Parathyroid adenoma (tissue), 2 donors: ENCODE measurements around the gene PNMA5.
A peak's percentile ranks its signal among the peaks of the same experiment; 100 is the strongest.
"Not testable (repeated sequence)": the region's sequence is repeated elsewhere in the genome, so short reads cannot be mapped to it uniquely, and the experiment has no call there.

ENCODE experiments used
- H2AFZ ChIP-seq: fragments of 300-600 bp; sonication (generic); one replicate; pipeline ENCODE4 v1.7.0; 2017; ENCODE audit warnings: antibody characterized with exemption, mild to moderate bottlenecking
- H3K27ac ChIP-seq: fragments of 300-600 bp; sonication (generic); one replicate; pipeline ENCODE4 v1.7.0; 2017
- H3K27me3 ChIP-seq: fragments of 300-600 bp; sonication (generic); one replicate; pipeline ENCODE4 v1.7.0; 2017; ENCODE audit warnings: low read length; ENCODE audit not compliant: control insufficient read depth, insufficient read depth
- H3K36me3 ChIP-seq: fragments of 300-600 bp; sonication (generic); one replicate; pipeline ENCODE4 v1.7.0; 2017; ENCODE audit warnings: low read length; ENCODE audit not compliant: control insufficient read depth, insufficient read depth
- H3K4me1 ChIP-seq: fragments of 300-600 bp; sonication (generic); one replicate; pipeline ENCODE4 v1.7.0; 2017; ENCODE audit warnings: control low read depth
- H3K4me2 ChIP-seq: fragments of 300-600 bp; sonication (generic); one replicate; pipeline ENCODE4 v1.7.0; 2017; ENCODE audit warnings: low read length
- H3K4me3 ChIP-seq: fragments of 300-600 bp; sonication (generic); one replicate; pipeline ENCODE4 v1.7.0; 2017; ENCODE audit warnings: low read depth, low read length
- H3K79me2 ChIP-seq: fragments of 300-600 bp; sonication (generic); one replicate; pipeline ENCODE4 v1.7.0; 2017; ENCODE audit warnings: control low read depth
- H3K9ac ChIP-seq: fragments of 300-600 bp; sonication (generic); one replicate; pipeline ENCODE4 v1.7.0; 2017; ENCODE audit warnings: mild to moderate bottlenecking
- H3K9me3 ChIP-seq: fragments of 300-600 bp; sonication (generic); one replicate; pipeline ENCODE4 v1.7.0; 2017; ENCODE audit warnings: low read length; ENCODE audit not compliant: control insufficient read depth
- TF ChIP-seq, protein P1 (sequence below): fragments of 300-600 bp; sonication (generic); IDR thresholded peaks from one replicate; pipeline ENCODE4 v1.7.0; 2017; ENCODE audit warnings: antibody characterized with exemption, mild to moderate bottlenecking
- donor health status: primary hyperparathyroidism.

The PNMA5 gene

GRCh38 chrX:152993933-152994332 lies at the start of gene PNMA5:
Gene PNMA5, minus strand, starts transcription at chrX:152994116. Its CDS starts 2,518 bp downstream, at chrX:152991598.
- Histone ChIP-seq H3K4me1 (no peaks in the 10 kb centered on the region), H3K4me3 (no peak within 1 kb of the TSS)

GRCh38 chrX:153032397-153033118 lies 38.6 kb upstream of the PNMA5 start:
- Histone ChIP-seq H2AFZ (peak overlapping the region; percentile 60), H3K4me3 (peak overlapping the region; percentile 40), H3K9ac (no peak overlapping the region), H3K9me3 (no peaks in the 10 kb centered on the region), H3K27ac (no peak overlapping the region), H3K27me3 (no peaks in the 10 kb centered on the region), H3K4me2 (peak overlapping the region; percentile 59), H3K4me1 (no peaks in the 10 kb centered on the region), H3K36me3 (no peaks in the 10 kb centered on the region), H3K79me2 (no peaks in the 10 kb centered on the region)
- TF ChIP-seq, protein P1, sequence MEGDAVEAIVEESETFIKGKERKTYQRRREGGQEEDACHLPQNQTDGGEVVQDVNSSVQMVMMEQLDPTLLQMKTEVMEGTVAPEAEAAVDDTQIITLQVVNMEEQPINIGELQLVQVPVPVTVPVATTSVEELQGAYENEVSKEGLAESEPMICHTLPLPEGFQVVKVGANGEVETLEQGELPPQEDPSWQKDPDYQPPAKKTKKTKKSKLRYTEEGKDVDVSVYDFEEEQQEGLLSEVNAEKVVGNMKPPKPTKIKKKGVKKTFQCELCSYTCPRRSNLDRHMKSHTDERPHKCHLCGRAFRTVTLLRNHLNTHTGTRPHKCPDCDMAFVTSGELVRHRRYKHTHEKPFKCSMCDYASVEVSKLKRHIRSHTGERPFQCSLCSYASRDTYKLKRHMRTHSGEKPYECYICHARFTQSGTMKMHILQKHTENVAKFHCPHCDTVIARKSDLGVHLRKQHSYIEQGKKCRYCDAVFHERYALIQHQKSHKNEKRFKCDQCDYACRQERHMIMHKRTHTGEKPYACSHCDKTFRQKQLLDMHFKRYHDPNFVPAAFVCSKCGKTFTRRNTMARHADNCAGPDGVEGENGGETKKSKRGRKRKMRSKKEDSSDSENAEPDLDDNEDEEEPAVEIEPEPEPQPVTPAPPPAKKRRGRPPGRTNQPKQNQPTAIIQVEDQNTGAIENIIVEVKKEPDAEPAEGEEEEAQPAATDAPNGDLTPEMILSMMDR = peak; percentile 81

More at GRCh38 chrX:152993933-152994332, at the start of gene PNMA5:
- Histone ChIP-seq H3K9me3 (no peaks in the 10 kb centered on the region), H2AFZ (no peak within 1 kb of the TSS), H3K79me2 (no peaks in the 10 kb centered on the region), H3K4me2 (no peak within 1 kb of the TSS), H3K9ac (no peak within 1 kb of the TSS), H3K27ac (no peak within 1 kb of the TSS), H3K36me3 (no peaks in the 10 kb centered on the region), H3K27me3 (no peaks in the 10 kb centered on the region)
- TF ChIP-seq, protein P1 = no peak

DNA sequence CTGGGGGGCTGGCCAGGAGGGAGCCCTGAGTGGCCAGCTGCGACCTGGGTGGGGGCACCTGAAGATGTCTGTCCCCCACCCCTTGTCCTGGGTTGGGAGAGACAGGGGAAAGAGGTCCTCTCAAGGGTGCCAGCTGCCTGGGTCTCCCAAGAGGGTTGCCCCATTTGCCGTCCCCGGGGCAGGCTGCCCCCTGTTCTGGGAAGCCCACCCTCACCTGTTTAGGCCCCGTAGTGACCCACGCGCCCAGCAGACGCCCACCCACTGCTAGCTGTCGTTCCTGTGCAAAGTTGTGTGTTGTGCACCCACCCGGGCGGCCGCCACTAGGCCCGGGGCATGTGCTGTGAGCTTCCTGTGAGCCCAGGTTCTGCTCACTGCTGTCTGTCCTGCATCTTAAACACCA lies 36.9 kb upstream of the PNMA5 start:
- Histone ChIP-seq H3K36me3 (no peaks in the 10 kb centered on the region), H2AFZ (no peak overlapping the region), H3K4me2 (no peak overlapping the region), H3K9ac (no peak overlapping the region), H3K4me3 (no peak overlapping the region), H3K27ac (no peak overlapping the region), H3K79me2 (no peaks in the 10 kb centered on the region), H3K9me3 (no peaks in the 10 kb centered on the region), H3K27me3 (no peaks in the 10 kb centered on the region), H3K4me1 (no peaks in the 10 kb centered on the region)
- TF ChIP-seq, protein P1 = no peak

DNA sequence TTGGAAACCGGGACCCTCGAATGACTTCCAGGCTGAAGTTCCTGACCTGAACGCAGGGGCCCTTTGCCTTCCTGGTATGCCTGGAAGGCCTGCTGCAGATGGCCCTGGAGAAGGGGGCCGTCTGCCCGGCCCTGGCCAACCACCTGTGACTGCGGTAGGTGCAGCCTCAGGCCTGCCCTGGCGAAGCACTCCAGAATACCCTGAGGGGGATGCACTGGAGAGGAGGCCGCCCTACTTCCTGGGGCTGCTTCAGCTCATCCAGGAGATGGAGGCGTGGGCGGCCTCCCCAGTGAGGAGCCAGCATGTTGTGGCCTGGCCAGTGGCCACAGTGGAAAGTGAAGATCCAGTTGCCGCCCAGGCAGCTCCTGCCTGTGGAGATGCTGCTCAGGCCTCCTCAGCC lies 36.0 kb upstream of the PNMA5 start:
- Histone ChIP-seq H3K9me3 (no peaks in the 10 kb centered on the region), H3K4me3 (no peak overlapping the region), H3K36me3 (no peaks in the 10 kb centered on the region), H3K27ac (no peak overlapping the region), H3K79me2 (no peaks in the 10 kb centered on the region), H3K9ac (no peak overlapping the region), H3K4me2 (no peak overlapping the region), H2AFZ (no peak overlapping the region), H3K27me3 (no peaks in the 10 kb centered on the region), H3K4me1 (no peaks in the 10 kb centered on the region)
- TF ChIP-seq, protein P1 = no peak

- TF ChIP-seq, protein P1 = no peak
- H3K27me3 ChIP-seq = no peaks in the 10 kb centered on the region
Measured at GRCh38 chrX:153029162-153029561, 35.2 kb upstream of the PNMA5 start.

DNA sequence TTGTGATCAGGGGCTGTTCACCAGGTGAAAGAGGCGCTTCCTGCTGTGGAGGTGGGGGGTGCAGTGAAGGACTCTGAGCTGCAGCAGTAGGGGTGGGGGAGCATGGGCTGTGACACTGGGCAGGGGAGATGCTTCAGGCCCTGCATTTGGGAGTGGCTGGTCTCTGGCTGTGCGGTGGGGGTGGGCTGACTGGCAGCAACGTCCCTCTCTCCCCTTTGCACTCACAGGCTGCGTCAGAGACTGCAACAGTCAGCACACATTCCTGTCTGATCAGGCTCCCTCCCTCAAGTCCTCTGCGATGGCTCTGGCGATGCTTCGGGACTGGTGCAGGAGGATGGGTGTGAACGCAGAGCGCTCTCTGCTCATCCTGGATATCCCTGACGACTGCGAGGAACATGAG lies 34.6 kb upstream of the PNMA5 start:
- H3K27me3 ChIP-seq, H3K9me3 ChIP-seq, H3K79me2 ChIP-seq, H2AFZ ChIP-seq, H3K4me2 ChIP-seq, H3K4me1 ChIP-seq, H3K36me3 ChIP-seq, H3K9ac ChIP-seq, H3K4me3 ChIP-seq, H3K27ac ChIP-seq: not testable (repeated sequence)

More at GRCh38 chrX:153029162-153029561, 35.2 kb upstream of the PNMA5 start:
- no peaks in the 10 kb centered on the region for H3K9me3 ChIP-seq
- no peak overlapping the region for H3K4me2 ChIP-seq
- H3K36me3 ChIP-seq = no peaks in the 10 kb centered on the region
- H3K79me2 ChIP-seq = no peaks in the 10 kb centered on the region
- no peaks in the 10 kb centered on the region for H3K4me1 ChIP-seq
- no peak overlapping the region for H3K9ac ChIP-seq
- no peak overlapping the region for H2AFZ ChIP-seq
- no peak overlapping the region for H3K4me3 ChIP-seq
- no peak overlapping the region for H3K27ac ChIP-seq

DNA sequence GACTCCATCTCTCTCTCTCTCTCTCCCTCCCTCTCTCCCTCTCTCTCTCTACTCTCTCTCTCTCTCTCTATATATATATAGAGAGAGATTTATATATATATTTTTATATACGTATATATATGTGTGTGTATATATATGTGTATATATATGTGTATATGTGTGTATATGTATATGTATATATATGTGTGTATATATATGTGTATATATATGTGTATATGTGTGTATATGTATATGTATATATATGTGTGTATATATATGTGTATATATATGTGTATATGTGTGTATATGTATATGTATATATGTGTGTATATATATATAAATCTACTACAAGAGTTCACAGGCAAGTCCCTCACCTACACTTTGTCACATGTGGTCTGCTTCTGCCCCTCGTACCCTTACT lies 32.6 kb upstream of the PNMA5 start:
- H3K9me3 ChIP-seq, H3K27ac ChIP-seq, H3K4me1 ChIP-seq, H2AFZ ChIP-seq, H3K79me2 ChIP-seq, H3K4me3 ChIP-seq, H3K36me3 ChIP-seq, H3K4me2 ChIP-seq, H3K9ac ChIP-seq, H3K27me3 ChIP-seq: not testable (repeated sequence)
